ENCODE data around the gene SLC44A5.

GRCh38 chr1:75275631-75276030 lies 335.3 kb downstream of the SLC44A5 start:
- TF ChIP-seq POLR2AphosphoS5 (IDR thresholded peaks at IDR 0.05; ENCODE audit: borderline replicate concordance, low read depth, low read length) (no peak), EZH2 (IDR thresholded peaks at IDR 0.05) (no peak)

All from SK-N-MC (cell line).